GM18867 (cell line): ENCODE data around the gene ASIC2.

Source experiments
- ATAC-seq: cut with Tn5 transposase; IDR thresholded peaks from one replicate; pipeline ENCODE4 v1.9.1; 2021; ENCODE audit warnings: mild to moderate bottlenecking, moderate library complexity; ENCODE audit not compliant: unreplicated experiment

ASIC2 gene

GRCh38 chr17:33205552-33205951, 87.5 kb downstream of the ASIC2 start:
- no peak for ATAC-seq

GRCh38 chr17:33204701-33205100, 88.4 kb downstream of the ASIC2 start:
- ATAC-seq: no peak

GRCh38 chr17:33204156-33204555, 88.9 kb downstream of the ASIC2 start:
- ATAC-seq: no peak

GRCh38 chr17:33202796-33203495, 90.1 kb downstream of the ASIC2 start:
- ATAC-seq: no peak

GRCh38 chr17:33202021-33202420, 91.1 kb downstream of the ASIC2 start:
- no peak for ATAC-seq

GRCh38 chr17:33201283-33201682, 91.8 kb downstream of the ASIC2 start:
- no peak for ATAC-seq

- ATAC-seq: no peak
These were observed 92.5 kb downstream of the ASIC2 start for GRCh38 chr17:33200587-33200986.

GRCh38 chr17:33199571-33200510, 93.3 kb downstream of the ASIC2 start:
- ATAC-seq: no peak

GRCh38 chr17:33198954-33199353, 94.1 kb downstream of the ASIC2 start:
- no peak for ATAC-seq

GRCh38 chr17:33197342-33197741, 95.8 kb downstream of the ASIC2 start:
- no peak for ATAC-seq

- no peak for ATAC-seq
These were observed 96.2 kb downstream of the ASIC2 start for GRCh38 chr17:33196883-33197282.

- no peak for ATAC-seq
These were observed 99.9 kb downstream of the ASIC2 start for GRCh38 chr17:33192951-33193911.

GRCh38 chr17:33183487-33184026, 109.5 kb downstream of the ASIC2 start:
- no peak for ATAC-seq

- no peak for ATAC-seq
These were observed 113.9 kb downstream of the ASIC2 start for GRCh38 chr17:33179151-33179550.

GRCh38 chr17:33178681-33179080, 114.4 kb downstream of the ASIC2 start:
- no peak for ATAC-seq

GRCh38 chr17:33175562-33175961, 117.5 kb downstream of the ASIC2 start:
- ATAC-seq: no peak

GRCh38 chr17:33171931-33172330, 121.2 kb downstream of the ASIC2 start:
- no peak for ATAC-seq

- no peak for ATAC-seq
These were observed 123.4 kb downstream of the ASIC2 start for GRCh38 chr17:33169580-33170285.

- no peak for ATAC-seq
These were observed 125.4 kb downstream of the ASIC2 start for GRCh38 chr17:33167736-33168135.

GRCh38 chr17:33166472-33166871, 126.6 kb downstream of the ASIC2 start:
- ATAC-seq: no peak
